ENCODE results near the gene DUSP8.

GRCh38 chr11:1526785-1527184 lies 45.3 kb downstream of the DUSP8 start:
- TF ChIP-seq POLR2AphosphoS5 (IDR thresholded peaks at IDR 0.05; ENCODE audit: low read depth) = no peak
- TF ChIP-seq CTCF (IDR thresholded peaks at IDR 0.05; ENCODE audit: insufficient read depth, low read length) = no peak
- no peak for TF ChIP-seq GABPA (IDR thresholded peaks at IDR 0.05; ENCODE audit: low read depth)
- TF ChIP-seq SPI1 (IDR thresholded peaks at IDR 0.05; ENCODE audit: borderline replicate concordance, low read depth) = no peak
- no peak for TF ChIP-seq REST (IDR thresholded peaks at IDR 0.05; ENCODE audit: insufficient replicate concordance, low read depth)
